Activated CD4-positive, alpha-beta memory T cell treated with anti-CD3 and anti-CD28 coated beads, Interleukin-2, amount 10 ng/mL, durations not matched to agents 7 days and 5 days (primary cell): ENCODE measurements around the gene IL18RAP. TPM values are rescaled to one million over a fixed set of nuclear protein-coding genes. Genes with fewer than 3 reads are reported as not detected.

Experiments
- CTCF ChIA-PET: fragments of 350-600 bp; sonication (Branson Sonifier 250); formaldehyde crosslinking; loops from one replicate; lab custom pipeline; 2021; ENCODE audit warnings: antibody characterized with exemption, inconsistent platforms; lab: Charles Lee
- POLR2A ChIA-PET: fragments of 350-600 bp; sonication (Branson Sonifier 250); formaldehyde crosslinking; loops from one replicate; lab custom pipeline; 2021; ENCODE audit warnings: antibody characterized with exemption; lab: Charles Lee
- DNase-seq: peaks from one replicate; pipeline ENCODE4 v3.0.0-alpha.2; 2020
- H3K27ac Mint-ChIP-seq: one replicate; pipeline ENCODE4 v1.8.0; 2021; ENCODE audit warnings: mild to moderate bottlenecking, mixed read lengths
- H3K27me3 Mint-ChIP-seq: one replicate; pipeline ENCODE4 v1.8.0; 2021; ENCODE audit warnings: mixed read lengths
- H3K36me3 Mint-ChIP-seq: one replicate; pipeline ENCODE4 v1.8.0; 2021; ENCODE audit warnings: low read depth, mixed read lengths
- H3K4me1 Mint-ChIP-seq: one replicate; pipeline ENCODE4 v1.8.0; 2021; ENCODE audit warnings: mixed read lengths
- H3K4me3 Mint-ChIP-seq: one replicate; pipeline ENCODE4 v1.8.0; 2021; ENCODE audit warnings: mild to moderate bottlenecking, mixed read lengths
- H3K9me3 Mint-ChIP-seq: one replicate; pipeline ENCODE4 v1.8.0; 2021; ENCODE audit warnings: mixed read lengths
- total RNA-seq, 2 experiments: library from RNA; stranded (reverse); gene quantifications; one replicate each; pipeline ENCODE4 v1.2.3, GENCODE V29; 2021

Gene IL18RAP
- total RNA-seq, 2 experiments from 2014 or later, result 7.2 to 9.6 TPM

GRCh38 chr2:102399499-102400141 lies 23.3 kb upstream of the IL18RAP start:
- peaks cover 23% of the 10 kb centered on the region for H3K4me1 Mint-ChIP-seq
- POLR2A ChIA-PET, result no interaction called here
- H3K4me3 Mint-ChIP-seq, result no peak overlapping the region
- no peak overlapping the region for H3K27ac Mint-ChIP-seq
- CTCF ChIA-PET, result interaction anchor here (1.3 kb wide), 1 partner anchor 159 kb away, joined by 3 read pairs; no protein-coding TSS in a partner anchor
- H3K36me3 Mint-ChIP-seq, result peaks cover 3% of the 10 kb centered on the region
- DNase-seq, result no peak
- no peaks in the 10 kb centered on the region for H3K27me3 Mint-ChIP-seq
- no peaks in the 10 kb centered on the region for H3K9me3 Mint-ChIP-seq

- CTCF ChIA-PET, result interaction anchor here (1.3 kb wide), 1 partner anchor 10 kb away, joined by 3 read pairs; no protein-coding TSS in a partner anchor
- POLR2A ChIA-PET, result no interaction called here
- DNase-seq, result no peak
- H3K27ac Mint-ChIP-seq, result no peak overlapping the region
- no peaks in the 10 kb centered on the region for H3K27me3 Mint-ChIP-seq
- H3K4me1 Mint-ChIP-seq, result peaks cover 23% of the 10 kb centered on the region
- peaks cover 3% of the 10 kb centered on the region for H3K9me3 Mint-ChIP-seq
- H3K4me3 Mint-ChIP-seq, result no peak overlapping the region
- H3K36me3 Mint-ChIP-seq, result peaks cover 3% of the 10 kb centered on the region
These were observed 21.5 kb upstream of the IL18RAP start for GRCh38 chr2:102401456-102401855.

GRCh38 chr2:102401865-102402264 lies 21.1 kb upstream of the IL18RAP start:
- Mint-ChIP-seq H3K4me3 (no peak overlapping the region), H3K27me3 (no peaks in the 10 kb centered on the region), H3K9me3 (peaks cover 3% of the 10 kb centered on the region), H3K36me3 (peaks cover 3% of the 10 kb centered on the region), H3K4me1 (peaks cover 23% of the 10 kb centered on the region), H3K27ac (no peak overlapping the region)
- no peak for DNase-seq
- ChIA-PET POLR2A (no interaction called here), CTCF (interaction anchor here (1.3 kb wide), 1 partner anchor 10 kb away, joined by 3 read pairs; no protein-coding TSS in a partner anchor)

GRCh38 chr2:102410952-102411351 lies 12.0 kb upstream of the IL18RAP start:
- no peak for DNase-seq
- Mint-ChIP-seq H3K27ac (no peak overlapping the region), H3K4me1 (peaks cover 2% of the 10 kb centered on the region), H3K36me3 (peaks cover 44% of the 10 kb centered on the region), H3K27me3 (no peaks in the 10 kb centered on the region), H3K9me3 (peaks cover 38% of the 10 kb centered on the region), H3K4me3 (no peak overlapping the region)
- ChIA-PET CTCF (interaction anchor here (1.3 kb wide), 1 partner anchor 55 kb away, joined by 3 read pairs; the partner anchor contains the start of gene IL18R1), POLR2A (no interaction called here)

GRCh38 chr2:102412199-102412598 lies 10.8 kb upstream of the IL18RAP start:
- DNase-seq, result no peak
- H3K27ac Mint-ChIP-seq, result no peak overlapping the region
- H3K4me3 Mint-ChIP-seq, result no peak overlapping the region
- ChIA-PET POLR2A (no interaction called here), CTCF (no interaction called here)
- peaks cover 55% of the 10 kb centered on the region for H3K36me3 Mint-ChIP-seq
- H3K27me3 Mint-ChIP-seq, result no peaks in the 10 kb centered on the region
- peaks cover 43% of the 10 kb centered on the region for H3K9me3 Mint-ChIP-seq
- H3K4me1 Mint-ChIP-seq, result peaks cover 10% of the 10 kb centered on the region

- ChIA-PET CTCF (interaction anchor here (1.2 to 4.7 kb wide), 5 partner anchors 25 to 398 kb away, joined by 4 to 19 read pairs (median 5); partner anchors contain the start of gene IL18R1), POLR2A (interaction anchor here (0.6 to 3.2 kb wide), 6 partner anchors 50 to 141 kb away, joined by 3 to 14 read pairs (median 4); no protein-coding TSS in a partner anchor)
- H3K9me3 Mint-ChIP-seq, result peaks cover 29% of the 10 kb centered on the region
- H3K27me3 Mint-ChIP-seq, result peaks cover 14% of the 10 kb centered on the region
- H3K36me3 Mint-ChIP-seq, result peaks cover 71% of the 10 kb centered on the region
- H3K4me3 Mint-ChIP-seq, result peak overlapping the region; percentile 28
- H3K27ac Mint-ChIP-seq, result peak overlapping the region; percentile 95
- peaks cover 58% of the 10 kb centered on the region for H3K4me1 Mint-ChIP-seq
- no peak for DNase-seq
These were observed 5.0 kb upstream of the IL18RAP start for GRCh38 chr2:102417946-102418345.

- H3K4me1 Mint-ChIP-seq, result peaks cover 63% of the 10 kb centered on the region
These were observed 4.5 kb upstream of the IL18RAP start for GRCh38 chr2:102418421-102418961.

GRCh38 chr2:102420290-102420689 lies 2.7 kb upstream of the IL18RAP start:
- Mint-ChIP-seq H3K4me1 (peaks cover 80% of the 10 kb centered on the region), H3K9me3 (peaks cover 21% of the 10 kb centered on the region), H3K36me3 (peaks cover 78% of the 10 kb centered on the region), H3K27me3 (peaks cover 14% of the 10 kb centered on the region), H3K27ac (peak overlapping the region; percentile 17), H3K4me3 (peak overlapping the region; percentile 75)
- DNase-seq, result no peak
- CTCF ChIA-PET, result interaction anchor here (0.9 to 4.7 kb wide), 4 partner anchors 14 to 156 kb away, joined by 3 to 19 read pairs (median 4); no protein-coding TSS in a partner anchor
- POLR2A ChIA-PET, result interaction anchor here (1.1 to 3.2 kb wide), 3 partner anchors 10 to 64 kb away, joined by 3 to 14 read pairs (median 9); partner anchors contain the start of gene IL18R1

More at GRCh38 chr2:102418421-102418961, 4.5 kb upstream of the IL18RAP start:
- Mint-ChIP-seq H3K9me3 (peaks cover 27% of the 10 kb centered on the region), H3K27me3 (peaks cover 14% of the 10 kb centered on the region), H3K36me3 (peaks cover 73% of the 10 kb centered on the region), H3K4me3 (peak overlapping the region; percentile 75), H3K27ac (peak overlapping the region; percentile 95)
- CTCF ChIA-PET, result interaction anchor here (0.6 to 4.7 kb wide), 6 partner anchors 25 to 398 kb away, joined by 4 to 19 read pairs (median 5); partner anchors contain the start of gene IL18R1
- no peak for DNase-seq
- POLR2A ChIA-PET, result interaction anchor here (0.7 to 3.2 kb wide), 11 partner anchors 9 to 175 kb away, joined by 3 to 14 read pairs (median 4); no protein-coding TSS in a partner anchor

- Mint-ChIP-seq H3K27ac (no peak overlapping the region), H3K9me3 (peaks cover 9% of the 10 kb centered on the region), H3K4me3 (peak overlapping the region; percentile 56), H3K36me3 (peaks cover 68% of the 10 kb centered on the region), H3K27me3 (peaks cover 14% of the 10 kb centered on the region), H3K4me1 (peaks cover 84% of the 10 kb centered on the region)
- POLR2A ChIA-PET, result interaction anchor here (1.5 to 1.6 kb wide), 2 partner anchors 64 to 66 kb away, joined by 3 to 4 read pairs; no protein-coding TSS in a partner anchor
- DNase-seq, result no peak
- CTCF ChIA-PET, result no interaction called here
These were observed 835 bp upstream of the IL18RAP start for GRCh38 chr2:102421890-102422759.

GRCh38 chr2:102423368-102423767 lies 408 bp downstream of the IL18RAP start:
- no peak overlapping the region for H3K4me3 Mint-ChIP-seq
- ChIA-PET POLR2A (interaction anchor here (1.5 to 1.6 kb wide), 2 partner anchors 65 to 67 kb away, joined by 3 to 4 read pairs; no protein-coding TSS in a partner anchor), CTCF (interaction anchor here (1.2 to 1.4 kb wide), 2 partner anchors 172 to 183 kb away, joined by 3 read pairs; no protein-coding TSS in a partner anchor)
- no peak for DNase-seq
- H3K9me3 Mint-ChIP-seq, result peaks cover 5% of the 10 kb centered on the region
- H3K36me3 Mint-ChIP-seq, result peaks cover 65% of the 10 kb centered on the region
- H3K27me3 Mint-ChIP-seq, result peaks cover 14% of the 10 kb centered on the region
- H3K27ac Mint-ChIP-seq, result no peak overlapping the region
- peaks cover 80% of the 10 kb centered on the region for H3K4me1 Mint-ChIP-seq

- Mint-ChIP-seq H3K27me3 (peaks cover 16% of the 10 kb centered on the region), H3K27ac (no peak overlapping the region), H3K4me3 (no peak overlapping the region), H3K4me1 (peaks cover 76% of the 10 kb centered on the region), H3K36me3 (peaks cover 65% of the 10 kb centered on the region), H3K9me3 (peaks cover 5% of the 10 kb centered on the region)
- no peak for DNase-seq
- POLR2A ChIA-PET, result no interaction called here
- CTCF ChIA-PET, result interaction anchor here (1.4 to 3.9 kb wide), 2 partner anchors 19 to 174 kb away, joined by 3 to 16 read pairs; no protein-coding TSS in a partner anchor
These were observed 1.8 kb downstream of the IL18RAP start for GRCh38 chr2:102424754-102425153.
